Subcutaneous abdominal adipose tissue (tissue), 5 donors: ENCODE results near the gene HPCAL1.
"Not testable (repeated sequence)": the region's sequence is repeated elsewhere in the genome, so short reads cannot be mapped to it uniquely, and the experiment has no call there.

Experiments used
- H3K27ac ChIP-seq: one replicate; pipeline ENCODE4 v1.7.0; 2013; ENCODE audit warnings: low read depth, mild to moderate bottlenecking, inconsistent platforms, low read length, moderate library complexity
- H3K27me3 ChIP-seq, 5 donors: one replicate each; pipeline ENCODE4 v1.7.0; 2013; ENCODE audit warnings: low read length in 5 of 5, inconsistent platforms in 1 of 5; ENCODE audit not compliant: control insufficient read depth in 5 of 5, insufficient read depth in 4 of 5
- H3K36me3 ChIP-seq, 5 donors: one replicate each; pipeline ENCODE4 v1.7.0; 2013; ENCODE audit warnings: low read length in 5 of 5; ENCODE audit not compliant: control insufficient read depth in 5 of 5, insufficient read depth in 5 of 5
- H3K4me1 ChIP-seq, 5 donors: one replicate each; pipeline ENCODE4 v1.7.0; 2013; ENCODE audit warnings: low read length in 5 of 5, mild to moderate bottlenecking in 3 of 5, moderate library complexity in 1 of 5; ENCODE audit not compliant: control insufficient read depth in 5 of 5, insufficient read depth in 5 of 5
- H3K4me3 ChIP-seq, 5 donors: one replicate each; pipeline ENCODE4 v1.7.0; 2013; ENCODE audit warnings: low read length in 5 of 5, low read depth in 1 of 5
- H3K9ac ChIP-seq, 5 donors: one replicate each; pipeline ENCODE4 v1.7.0; 2013; ENCODE audit warnings: low read length in 5 of 5, mild to moderate bottlenecking in 4 of 5, moderate library complexity in 3 of 5
- H3K9me3 ChIP-seq, 5 donors: one replicate each; pipeline ENCODE4 v1.7.0; 2013; ENCODE audit warnings: low read length in 5 of 5; ENCODE audit not compliant: control insufficient read depth in 5 of 5
- donor health status: healthy.
- donor health status: healthy.
- donor health status: healthy.
- donor health status: healthy.
- donor health status: healthy.

The HPCAL1 gene

DNA sequence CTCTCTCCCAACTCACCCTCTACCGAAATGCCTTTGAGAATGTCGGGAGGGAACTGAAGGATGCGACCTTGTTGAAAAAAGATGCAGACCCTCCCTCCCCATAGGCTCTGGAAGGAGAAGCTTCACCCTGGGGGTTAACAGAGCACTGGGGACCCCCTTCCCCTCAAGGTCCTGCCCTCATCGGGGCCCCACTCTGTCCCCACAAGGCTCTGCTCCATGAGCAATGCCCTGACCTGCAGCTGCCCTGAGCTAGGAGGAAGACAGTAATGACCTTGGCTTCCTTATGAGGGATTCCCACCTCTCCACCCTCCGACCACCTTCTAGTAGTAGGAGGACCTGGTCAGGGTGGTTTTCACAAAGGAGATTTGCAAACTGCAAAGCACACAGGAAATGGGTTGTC, 44.4 kb upstream of the HPCAL1 start:
- H3K4me1 ChIP-seq, result no peaks in the 10 kb centered on the region
- H3K27ac ChIP-seq, result no peak overlapping the region
- H3K36me3 ChIP-seq, result no peaks in the 10 kb centered on the region
- H3K9me3 ChIP-seq, result no peaks in the 10 kb centered on the region
- H3K9ac ChIP-seq, result no peak overlapping the region
- H3K27me3 ChIP-seq, result peaks cover 3 to 25% (median 9%) of the 10 kb centered on the region in 5 donors
- no peak overlapping the region for H3K4me3 ChIP-seq

DNA sequence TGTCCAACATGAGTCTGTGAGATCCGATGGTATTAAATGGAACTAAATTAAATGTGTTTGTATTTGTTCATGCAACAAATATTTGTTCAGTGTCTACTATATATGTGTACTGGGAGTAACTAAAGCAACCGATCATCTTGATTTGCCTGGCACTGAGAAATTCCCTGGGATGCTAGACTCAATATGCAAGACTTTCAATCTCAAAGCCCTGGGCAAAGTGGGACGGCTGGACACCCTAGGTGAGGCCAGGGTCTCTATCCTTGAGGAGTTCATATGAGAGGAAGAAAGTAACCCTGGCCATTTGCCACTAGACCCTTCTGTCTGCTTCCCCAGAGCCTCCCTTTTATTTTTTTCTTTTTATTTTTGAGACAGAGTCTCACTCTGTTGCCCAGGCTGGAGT, 44.0 kb upstream of the HPCAL1 start:
- no peak overlapping the region for H3K9ac ChIP-seq
- H3K36me3 ChIP-seq, result no peaks in the 10 kb centered on the region
- H3K27me3 ChIP-seq, result peaks cover 3 to 25% (median 9%) of the 10 kb centered on the region in 5 donors
- H3K4me3 ChIP-seq, result no peak overlapping the region
- no peaks in the 10 kb centered on the region for H3K4me1 ChIP-seq
- no peak overlapping the region for H3K27ac ChIP-seq
- H3K9me3 ChIP-seq, result no peaks in the 10 kb centered on the region

DNA sequence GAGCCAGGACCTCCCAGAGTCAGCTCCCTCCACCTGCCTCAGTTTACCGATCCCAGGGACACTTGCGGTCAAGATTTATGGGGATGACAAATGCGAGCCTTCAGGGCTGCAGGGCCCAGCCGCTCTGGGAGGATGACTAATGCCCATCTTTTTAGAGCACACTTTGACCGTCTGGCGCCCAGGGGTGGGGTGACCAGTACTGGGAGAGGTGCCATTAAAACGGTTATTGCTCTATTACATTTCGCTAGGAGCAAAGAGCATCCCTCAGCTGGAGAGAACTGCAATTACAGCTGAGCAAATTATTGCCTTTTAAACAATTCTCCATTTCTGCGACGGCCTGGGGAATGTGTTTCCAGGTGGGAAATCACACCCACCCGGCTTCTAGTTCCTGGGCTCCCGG, 42.6 kb upstream of the HPCAL1 start:
- H3K27ac ChIP-seq, result no peak overlapping the region
- H3K4me1 ChIP-seq, result no peaks in the 10 kb centered on the region
- H3K4me3 ChIP-seq, result no peak overlapping the region
- no peak overlapping the region for H3K9ac ChIP-seq
- H3K27me3 ChIP-seq, result peaks cover 2 to 19% (median 10%) of the 10 kb centered on the region in 5 donors
- H3K9me3 ChIP-seq, result no peaks in the 10 kb centered on the region
- no peaks in the 10 kb centered on the region for H3K36me3 ChIP-seq

DNA sequence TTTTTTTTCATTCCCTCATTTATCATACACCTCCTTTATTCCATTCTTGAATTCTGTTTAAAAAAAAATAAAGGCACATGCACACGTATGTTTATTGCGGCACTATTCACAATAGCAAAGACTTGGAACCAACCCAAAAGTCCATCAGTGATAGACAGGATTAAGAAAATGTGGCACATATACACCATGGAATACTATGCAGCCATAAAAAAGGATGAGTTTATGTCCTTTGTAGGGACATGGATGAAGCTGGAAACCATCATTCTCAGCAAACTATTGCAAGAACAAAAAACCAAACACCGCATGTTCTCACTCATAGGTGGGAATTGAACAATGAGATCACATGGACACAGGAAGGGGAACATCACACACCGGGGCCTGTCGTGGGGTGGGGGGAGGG, 39.2 kb upstream of the HPCAL1 start:
- not testable (repeated sequence) for H3K4me3 ChIP-seq, H3K4me1 ChIP-seq, H3K27ac ChIP-seq, H3K9ac ChIP-seq, H3K9me3 ChIP-seq, H3K36me3 ChIP-seq
- H3K27me3 ChIP-seq, result peaks cover 0 to 12% (median 6%) of the 10 kb centered on the region in 5 donors

DNA sequence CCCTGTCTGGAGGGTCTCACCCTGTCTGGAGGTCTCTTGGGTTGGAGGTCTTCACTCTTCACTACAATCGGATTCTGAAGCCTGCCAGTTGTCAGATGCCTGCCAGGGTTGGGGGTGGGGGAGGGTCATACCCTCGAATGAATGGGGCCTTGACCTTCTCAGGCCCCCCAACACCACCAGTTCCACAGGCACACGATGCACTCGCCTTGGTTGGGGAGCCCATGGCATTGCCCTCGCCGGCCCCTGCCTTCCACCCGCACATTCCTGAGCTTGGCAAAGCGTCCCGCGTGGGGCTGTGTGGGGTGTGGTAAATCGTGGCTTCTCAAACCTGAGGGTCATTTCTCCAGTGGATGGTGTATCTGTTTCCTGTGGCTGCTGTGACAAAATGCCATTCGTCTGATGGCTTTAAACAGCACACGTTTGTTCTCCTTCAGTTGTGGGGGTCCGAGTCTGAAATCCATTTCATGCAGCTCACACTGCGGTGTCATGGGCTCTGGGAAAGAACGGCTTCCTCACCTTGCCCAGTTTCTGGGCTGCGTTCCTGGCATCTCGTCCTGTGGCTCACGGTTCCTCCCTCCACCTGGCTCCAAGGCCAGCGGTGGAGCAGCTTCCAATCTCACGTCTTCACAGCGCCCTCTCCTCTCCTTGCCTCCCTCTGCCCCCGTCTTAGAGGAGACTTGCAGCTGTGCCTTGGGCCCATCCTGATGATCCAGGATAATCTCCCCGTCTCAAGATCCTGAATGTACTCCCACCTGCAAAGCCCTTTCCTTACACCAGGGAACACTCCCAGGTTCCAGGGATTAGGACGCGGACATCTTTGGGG, 38.0 kb upstream of the HPCAL1 start:
- Histone ChIP-seq H3K4me1 (no peaks in the 10 kb centered on the region), H3K4me3 (no peak overlapping the region), H3K27me3 (peaks cover 0 to 12% (median 6%) of the 10 kb centered on the region in 5 donors), H3K36me3 (no peaks in the 10 kb centered on the region), H3K9me3 (no peaks in the 10 kb centered on the region), H3K27ac (no peak overlapping the region), H3K9ac (no peak overlapping the region)

GRCh38 chr2:10265329-10266132, 37.2 kb upstream of the HPCAL1 start:
- H3K9me3 ChIP-seq, result no peaks in the 10 kb centered on the region
- H3K9ac ChIP-seq, result no peak overlapping the region
- no peaks in the 10 kb centered on the region for H3K36me3 ChIP-seq
- peaks cover 0 to 3% (median under 1%) of the 10 kb centered on the region in 5 donors for H3K4me1 ChIP-seq
- H3K4me3 ChIP-seq, result no peak overlapping the region
- H3K27ac ChIP-seq, result no peak overlapping the region
- H3K27me3 ChIP-seq, result peaks cover 0 to 12% (median 6%) of the 10 kb centered on the region in 5 donors

- Histone ChIP-seq H3K9ac (no peak overlapping the region), H3K9me3 (no peaks in the 10 kb centered on the region), H3K27ac (no peak overlapping the region), H3K36me3 (no peaks in the 10 kb centered on the region), H3K27me3 (peaks cover 0 to 12% (median 6%) of the 10 kb centered on the region in 5 donors), H3K4me1 (peaks cover 0 to 8% (median 3%) of the 10 kb centered on the region in 5 donors), H3K4me3 (no peak overlapping the region)
Observed at GRCh38 chr2:10266133-10266620, 36.5 kb upstream of the HPCAL1 start.

DNA sequence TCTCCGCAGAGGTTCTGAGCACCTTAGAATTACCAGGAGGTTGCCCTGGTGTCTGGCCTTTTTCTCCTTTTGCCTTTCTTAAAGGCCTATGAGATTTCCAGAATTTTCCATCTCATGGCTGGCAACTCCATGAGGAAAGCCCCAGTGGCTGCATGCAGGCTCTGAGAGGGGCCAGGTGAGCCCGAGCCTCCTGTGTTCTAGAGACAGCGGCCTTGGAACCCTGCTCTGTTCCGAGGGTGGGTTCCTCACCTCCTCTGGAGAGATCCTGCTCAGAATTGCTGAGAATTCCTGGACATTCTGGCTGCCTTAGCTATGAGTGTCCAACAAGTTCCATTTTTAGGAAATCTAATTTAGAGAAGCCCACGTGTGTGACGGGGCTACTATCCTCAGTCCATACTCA, 35.7 kb upstream of the HPCAL1 start:
- H3K9me3 ChIP-seq, result no peaks in the 10 kb centered on the region
- H3K4me1 ChIP-seq, result peaks cover 0 to 8% (median 3%) of the 10 kb centered on the region in 5 donors
- no peaks in the 10 kb centered on the region for H3K36me3 ChIP-seq
- H3K27ac ChIP-seq, result no peak overlapping the region
- H3K9ac ChIP-seq, result no peak overlapping the region
- peaks cover 0 to 15% (median 6%) of the 10 kb centered on the region in 5 donors for H3K27me3 ChIP-seq
- no peak overlapping the region for H3K4me3 ChIP-seq

DNA sequence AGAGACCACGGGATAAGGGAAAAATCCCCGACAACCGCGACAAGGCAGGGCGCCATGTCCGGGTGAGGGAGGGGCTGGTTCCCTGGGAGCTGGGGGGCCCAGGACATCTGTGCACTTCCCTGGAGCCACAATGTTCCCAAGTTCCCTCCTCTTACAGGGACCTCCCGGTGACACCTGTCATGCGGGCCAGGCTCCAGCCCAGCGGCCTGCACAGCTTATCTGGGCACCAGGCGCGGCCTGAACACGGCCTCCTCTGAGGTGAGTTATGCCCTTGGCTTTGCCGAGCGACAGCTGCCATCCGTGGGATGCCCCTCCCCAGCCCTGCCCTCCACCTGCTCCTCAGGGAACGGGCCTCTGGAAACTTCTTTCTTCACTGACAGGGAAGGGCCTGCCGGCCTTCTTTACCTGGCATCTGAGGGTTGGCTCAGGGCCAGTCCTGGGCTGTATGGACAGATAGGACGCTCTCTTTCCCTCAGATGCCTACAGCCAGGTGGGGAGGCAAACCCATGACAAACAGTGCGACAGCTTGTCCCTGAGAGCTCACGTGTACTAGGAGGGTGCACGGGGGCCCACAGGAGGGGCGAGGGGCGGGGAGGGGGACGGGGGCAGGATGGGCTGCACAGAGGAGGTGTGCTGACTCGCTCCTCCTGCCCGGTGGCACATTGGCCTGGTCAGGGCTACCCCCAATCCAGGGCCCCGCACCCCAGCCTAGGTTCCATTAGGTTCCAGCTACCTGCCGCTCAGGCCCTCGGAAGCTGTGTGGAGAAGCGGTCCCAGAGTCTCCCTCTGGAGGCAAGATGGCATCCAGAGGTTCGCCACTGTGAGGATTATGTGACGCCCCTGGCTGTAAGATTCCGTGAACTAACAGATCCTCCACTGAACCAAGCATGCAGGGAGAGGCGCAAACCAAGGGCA, 34.9 kb upstream of the HPCAL1 start:
- Histone ChIP-seq H3K9me3 (no peaks in the 10 kb centered on the region), H3K9ac (no peak overlapping the region), H3K4me1 (peaks cover 0 to 8% (median 3%) of the 10 kb centered on the region in 5 donors), H3K4me3 (no peak overlapping the region), H3K36me3 (no peaks in the 10 kb centered on the region), H3K27me3 (peaks cover 0 to 12% (median 6%) of the 10 kb centered on the region in 5 donors), H3K27ac (no peak overlapping the region)
